Nephron (organoid): Measurements from ENCODE around the gene MCF2L2.

Experiments used
- H3K27ac Mint-ChIP-seq, 3 experiments: 2 replicates each; pipeline ENCODE4 v1.8.0; 2020; ENCODE audit warnings: mixed read lengths in 3 of 3, mild to moderate bottlenecking in 2 of 3, moderate library complexity in 1 of 3
- H3K27me3 Mint-ChIP-seq: 2 replicates; pipeline ENCODE4 v1.8.0; 2021; ENCODE audit warnings: low read depth, mild to moderate bottlenecking, moderate library complexity, mixed read lengths
- H3K36me3 Mint-ChIP-seq: 2 replicates; pipeline ENCODE4 v1.8.0; 2020; ENCODE audit warnings: low read depth, mixed read lengths
- H3K4me1 Mint-ChIP-seq: 2 replicates; pipeline ENCODE4 v1.8.0; 2020; ENCODE audit warnings: mixed read lengths
- H3K4me3 Mint-ChIP-seq, 3 experiments: 2 replicates each; pipeline ENCODE4 v1.8.0; 2020; ENCODE audit warnings: mild to moderate bottlenecking in 3 of 3, mixed read lengths in 3 of 3, moderate library complexity in 2 of 3
- H3K9me3 Mint-ChIP-seq: 2 replicates; pipeline ENCODE4 v1.8.0; 2020; ENCODE audit warnings: mixed read lengths
- CTCF ChIP-seq, 3 experiments: fragments of 200-600 bp; sonication (generic); IDR thresholded peaks; one replicate each; pipeline ENCODE4 v1.5.0; 2021; ENCODE audit warnings: antibody characterized with exemption in 3 of 3; ENCODE audit not compliant: unreplicated experiment in 3 of 3

MCF2L2 gene

DNA sequence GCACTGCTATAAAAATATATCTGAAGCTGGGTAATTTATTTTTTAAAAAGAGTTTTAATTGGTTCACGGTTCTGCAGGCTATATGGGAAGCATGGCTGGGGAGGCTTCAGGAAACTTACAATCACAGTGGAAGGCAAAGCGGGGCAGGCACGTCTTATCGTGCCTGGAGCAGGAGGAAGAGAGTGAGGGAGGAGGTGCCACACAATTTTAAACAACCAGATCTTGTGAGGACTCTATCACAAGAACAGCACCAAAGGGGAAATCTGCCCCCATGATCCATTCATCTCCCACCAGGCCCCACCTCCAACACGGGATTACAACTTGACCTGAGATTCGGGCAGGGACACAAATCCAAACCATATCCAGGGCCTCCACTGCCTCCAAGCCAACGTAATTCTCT lies 75.0 kb downstream of the MCF2L2 start:
- Mint-ChIP-seq H3K4me1 (no peaks in the 10 kb centered on the region), H3K27me3 (no peaks in the 10 kb centered on the region), H3K9me3 (no peaks in the 10 kb centered on the region), H3K27ac (no peak overlapping the region), H3K4me3 (no peak overlapping the region), H3K36me3 (no peaks in the 10 kb centered on the region)
- no peak for TF ChIP-seq CTCF (IDR thresholded peaks at IDR 0.05; ENCODE audit: unreplicated experiment in 3 of 3)

GRCh38 chr3:183350164-183350563 lies 78.3 kb downstream of the MCF2L2 start:
- peaks cover 14% of the 10 kb centered on the region for H3K9me3 Mint-ChIP-seq
- H3K4me3 Mint-ChIP-seq: no peak overlapping the region
- H3K27me3 Mint-ChIP-seq: no peaks in the 10 kb centered on the region
- no peak overlapping the region for H3K27ac Mint-ChIP-seq
- no peak for TF ChIP-seq CTCF (IDR thresholded peaks at IDR 0.05; ENCODE audit: unreplicated experiment in 3 of 3)
- no peaks in the 10 kb centered on the region for H3K36me3 Mint-ChIP-seq
- H3K4me1 Mint-ChIP-seq: no peaks in the 10 kb centered on the region

- no peak overlapping the region for H3K4me3 Mint-ChIP-seq
- TF ChIP-seq CTCF (IDR thresholded peaks at IDR 0.05; ENCODE audit: unreplicated experiment in 3 of 3): no peak
- H3K9me3 Mint-ChIP-seq: peaks cover 20% of the 10 kb centered on the region
These were observed 78.8 kb downstream of the MCF2L2 start for GRCh38 chr3:183349421-183350157.

DNA sequence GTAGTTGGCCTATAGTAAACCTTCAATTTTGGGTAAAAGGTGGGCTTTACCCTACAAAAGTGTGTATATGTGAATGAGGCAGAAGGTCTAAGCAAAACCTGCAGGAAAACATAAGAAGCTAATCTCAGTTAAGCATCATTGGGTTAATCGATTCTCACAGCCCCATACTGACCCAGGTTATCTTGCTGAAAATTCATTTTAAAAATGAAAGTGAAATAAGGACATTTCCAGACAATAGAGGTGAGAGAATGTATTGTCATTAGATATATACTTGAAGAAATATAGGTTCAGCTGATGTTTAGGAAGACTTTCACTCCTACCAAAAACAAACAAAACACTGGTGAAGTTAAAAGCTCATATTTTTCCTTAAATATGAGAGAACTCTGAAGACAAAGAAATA lies 85.6 kb downstream of the MCF2L2 start:
- Mint-ChIP-seq H3K36me3 (no peaks in the 10 kb centered on the region), H3K27ac (no peak overlapping the region), H3K27me3 (peaks cover 3% of the 10 kb centered on the region), H3K4me3 (no peak overlapping the region), H3K4me1 (peaks cover 3% of the 10 kb centered on the region), H3K9me3 (peaks cover 23% of the 10 kb centered on the region)
- TF ChIP-seq CTCF (IDR thresholded peaks at IDR 0.05; ENCODE audit: unreplicated experiment in 3 of 3): no peak

More at GRCh38 chr3:183349421-183350157, 78.8 kb downstream of the MCF2L2 start:
- Mint-ChIP-seq H3K27ac (no peak overlapping the region), H3K36me3 (no peaks in the 10 kb centered on the region), H3K27me3 (peaks cover 3% of the 10 kb centered on the region), H3K4me1 (no peaks in the 10 kb centered on the region)

DNA sequence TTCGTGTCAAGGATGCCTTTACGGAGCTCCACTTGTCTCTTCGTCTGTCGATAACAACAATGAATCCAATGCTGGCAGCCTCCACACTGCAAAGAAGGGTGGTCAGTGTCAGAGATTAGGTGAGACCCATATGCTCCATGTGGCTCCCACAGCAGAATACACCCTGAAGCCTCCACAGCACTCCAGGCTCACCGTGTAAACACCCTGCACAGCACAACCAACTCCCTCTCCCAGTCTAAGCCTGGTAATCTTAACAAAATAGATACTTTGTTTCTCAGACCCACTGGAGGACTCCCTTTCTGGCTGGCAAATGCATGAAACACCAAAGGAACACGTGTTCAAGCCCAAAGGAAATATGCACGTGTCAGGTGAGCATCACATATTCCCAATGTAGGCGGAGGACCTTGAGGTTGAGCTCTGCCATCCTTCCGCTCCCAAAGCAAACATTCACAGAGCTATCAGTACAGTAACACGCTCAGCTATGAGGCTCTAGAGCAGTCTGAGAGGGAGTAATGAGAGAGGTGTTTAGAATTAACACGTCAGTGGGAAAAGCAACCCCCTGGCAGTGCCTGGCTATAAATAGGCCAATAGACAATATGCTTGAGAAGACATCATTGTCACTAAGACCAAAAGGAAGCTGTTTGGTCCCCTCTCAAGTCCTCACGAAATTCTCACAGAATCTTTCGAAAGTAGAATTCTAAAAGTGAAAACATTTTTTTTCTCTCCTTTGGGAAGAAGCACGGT lies 86.7 kb downstream of the MCF2L2 start:
- H3K27me3 Mint-ChIP-seq: peaks cover 3% of the 10 kb centered on the region
- H3K4me1 Mint-ChIP-seq: peaks cover 3% of the 10 kb centered on the region
- H3K9me3 Mint-ChIP-seq: peaks cover 23% of the 10 kb centered on the region
- no peaks in the 10 kb centered on the region for H3K36me3 Mint-ChIP-seq
- TF ChIP-seq CTCF (IDR thresholded peaks at IDR 0.05; ENCODE audit: unreplicated experiment in 3 of 3): no peak
- no peak overlapping the region for H3K4me3 Mint-ChIP-seq
- H3K27ac Mint-ChIP-seq: no peak overlapping the region
